WI38 (cell line): ENCODE results near the gene N4BP2L1.
"Not testable (repeated sequence)": the region's sequence is repeated elsewhere in the genome, so short reads cannot be mapped to it uniquely, and the experiment has no call there.

Source experiments
- H3K4me3 ChIP-seq: 2 replicates; pipeline ENCODE4 v1.5.1; 2011; ENCODE audit warnings: low read depth, mild to moderate bottlenecking, control low read depth, low read length
- TF ChIP-seq, protein P1 (sequence below): IDR thresholded peaks from 2 replicates; pipeline ENCODE4 v1.5.1; 2012; ENCODE audit warnings: low read depth, mild to moderate bottlenecking, control low read depth, low read length

N4BP2L1 gene

DNA sequence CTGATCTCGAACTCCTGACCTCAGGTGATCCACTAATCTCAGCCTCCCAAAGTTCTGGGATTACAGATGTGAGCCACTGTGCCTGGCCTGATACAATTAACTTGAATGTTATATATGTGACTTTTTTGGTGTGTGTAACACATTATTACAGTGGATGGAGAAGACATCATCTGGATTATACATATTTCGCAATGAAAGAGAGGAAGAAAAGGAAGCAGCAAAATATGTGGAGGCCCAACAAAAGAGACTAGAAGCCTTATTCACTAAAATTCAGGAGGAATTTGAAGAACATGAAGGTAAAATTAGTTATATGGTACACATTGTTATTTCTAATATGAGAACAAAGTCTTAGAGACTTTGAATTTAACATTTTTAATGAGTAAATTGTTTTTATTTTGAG lies 57.1 kb downstream of the N4BP2L1 start:
- H3K4me3 ChIP-seq = no peak overlapping the region
- TF ChIP-seq, protein P1, sequence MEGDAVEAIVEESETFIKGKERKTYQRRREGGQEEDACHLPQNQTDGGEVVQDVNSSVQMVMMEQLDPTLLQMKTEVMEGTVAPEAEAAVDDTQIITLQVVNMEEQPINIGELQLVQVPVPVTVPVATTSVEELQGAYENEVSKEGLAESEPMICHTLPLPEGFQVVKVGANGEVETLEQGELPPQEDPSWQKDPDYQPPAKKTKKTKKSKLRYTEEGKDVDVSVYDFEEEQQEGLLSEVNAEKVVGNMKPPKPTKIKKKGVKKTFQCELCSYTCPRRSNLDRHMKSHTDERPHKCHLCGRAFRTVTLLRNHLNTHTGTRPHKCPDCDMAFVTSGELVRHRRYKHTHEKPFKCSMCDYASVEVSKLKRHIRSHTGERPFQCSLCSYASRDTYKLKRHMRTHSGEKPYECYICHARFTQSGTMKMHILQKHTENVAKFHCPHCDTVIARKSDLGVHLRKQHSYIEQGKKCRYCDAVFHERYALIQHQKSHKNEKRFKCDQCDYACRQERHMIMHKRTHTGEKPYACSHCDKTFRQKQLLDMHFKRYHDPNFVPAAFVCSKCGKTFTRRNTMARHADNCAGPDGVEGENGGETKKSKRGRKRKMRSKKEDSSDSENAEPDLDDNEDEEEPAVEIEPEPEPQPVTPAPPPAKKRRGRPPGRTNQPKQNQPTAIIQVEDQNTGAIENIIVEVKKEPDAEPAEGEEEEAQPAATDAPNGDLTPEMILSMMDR = no peak

DNA sequence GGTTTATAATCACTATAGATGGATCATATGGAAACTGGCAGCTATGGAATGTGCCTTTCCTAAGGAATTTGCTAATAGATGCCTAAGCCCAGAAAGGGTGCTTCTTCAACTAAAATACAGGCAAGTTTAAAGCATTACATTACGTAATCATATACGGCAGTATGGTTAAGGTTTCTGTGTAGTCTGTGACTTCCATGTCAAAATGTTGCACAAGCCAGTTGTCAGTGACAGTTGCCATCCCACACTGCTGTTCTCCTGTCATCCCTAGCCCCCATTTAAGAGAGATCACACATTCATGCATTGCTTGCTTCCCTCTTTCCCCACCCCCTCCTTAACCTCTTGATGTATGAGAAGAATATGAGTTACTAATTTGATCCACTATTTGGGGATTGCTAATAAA lies 65.4 kb downstream of the N4BP2L1 start:
- H3K4me3 ChIP-seq = no peak overlapping the region
- TF ChIP-seq, protein P1 = no peak

DNA sequence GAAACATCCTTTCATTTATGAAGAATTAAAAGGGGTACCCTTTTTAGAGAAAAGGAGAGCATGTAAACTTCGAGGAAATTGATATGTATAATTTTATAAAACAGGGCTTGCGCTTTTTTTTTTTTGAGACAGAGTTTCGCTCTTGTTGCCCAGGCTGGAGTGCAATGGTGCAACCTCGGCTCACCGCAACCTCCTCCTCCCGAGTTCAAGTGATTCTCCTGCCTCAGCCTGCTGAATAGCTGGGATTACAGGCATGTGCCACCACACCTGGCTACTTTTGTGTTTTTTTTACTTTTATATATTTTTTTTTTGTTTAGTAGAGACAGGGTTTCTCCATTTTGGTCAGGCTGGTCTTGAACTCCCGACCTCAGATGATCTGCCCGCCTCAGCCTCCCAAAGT lies 72.0 kb downstream of the N4BP2L1 start:
- H3K4me3 ChIP-seq = not testable (repeated sequence)

DNA sequence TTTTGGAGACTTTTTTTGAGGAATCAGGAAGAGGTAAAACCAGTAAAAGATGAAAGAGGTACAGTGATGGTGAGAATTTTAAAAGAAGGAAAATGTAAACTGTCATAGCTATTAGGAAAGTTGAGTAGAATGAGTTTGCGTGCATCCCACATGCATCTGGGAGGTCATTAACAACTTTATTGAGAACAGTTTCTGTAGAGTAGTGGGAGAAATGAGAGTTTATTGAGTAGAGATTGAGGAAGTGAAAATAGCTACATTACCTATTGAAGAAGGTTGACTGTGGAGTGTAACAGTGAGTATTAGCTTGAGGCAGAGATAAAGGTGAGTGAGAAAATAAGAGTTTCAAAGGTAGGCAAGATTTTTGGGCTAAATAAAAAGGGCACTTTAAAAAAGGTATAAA lies 73.9 kb downstream of the N4BP2L1 start:
- H3K4me3 ChIP-seq = no peak overlapping the region
- TF ChIP-seq, protein P1 = no peak

DNA sequence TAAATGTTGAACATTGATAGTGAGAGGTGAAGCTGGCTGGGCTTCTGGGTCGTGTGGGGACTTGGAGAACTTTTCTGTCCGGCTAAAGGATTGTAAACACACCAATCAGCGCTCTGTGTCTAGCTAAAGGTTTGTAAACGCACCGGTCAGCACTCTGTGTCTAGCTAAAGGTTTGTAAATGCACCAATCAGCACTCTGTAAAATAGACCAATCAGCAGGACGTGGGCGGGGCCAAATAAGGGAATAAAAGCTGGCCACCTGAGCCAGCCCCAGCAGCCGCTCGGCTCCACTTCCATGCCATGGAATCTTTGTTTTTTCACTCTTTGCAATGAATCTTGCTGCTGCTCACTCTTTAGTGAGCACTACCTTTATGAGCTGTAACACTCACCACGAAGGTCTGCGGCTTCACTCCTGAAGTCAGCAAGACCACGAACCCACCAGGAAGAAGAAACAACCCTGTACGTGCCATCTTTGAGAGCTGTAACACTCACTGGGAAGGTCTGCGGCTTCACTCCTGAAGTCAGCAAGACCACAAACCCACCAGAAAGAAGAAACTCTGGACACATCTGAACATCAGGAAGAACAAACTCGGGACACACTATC lies 77.0 kb downstream of the N4BP2L1 start:
- H3K4me3 ChIP-seq = not testable (repeated sequence)
